Measurements from ENCODE around the gene LGALS8. TPM values are rescaled to one million over a fixed set of nuclear protein-coding genes. Genes with fewer than 3 reads are reported as not detected.

Gene LGALS8
- total RNA-seq, 1 donor from 2014 or later = 38.5 TPM

DNA sequence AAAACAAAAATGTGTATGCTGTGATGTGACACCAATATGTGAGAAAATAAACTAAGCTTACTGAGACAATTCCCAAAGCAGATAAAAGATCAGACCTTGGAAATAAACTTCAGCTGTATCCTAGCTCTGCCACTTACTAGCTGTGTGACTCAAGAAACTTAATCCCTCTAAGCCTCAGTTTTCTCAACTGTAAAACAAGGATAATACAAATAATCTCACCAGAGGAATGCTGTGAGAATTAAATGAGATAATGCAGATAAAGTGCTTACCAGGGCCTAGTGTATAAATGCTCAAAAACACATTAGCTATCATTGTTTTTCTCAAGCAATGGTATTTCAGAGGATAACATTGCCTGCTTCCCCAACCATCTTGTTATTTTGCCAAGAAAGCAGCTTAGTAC lies 78.4 kb downstream of the LGALS8 start:
- DNase-seq = no peak

Other genes with a start within 250 kb of the LGALS8 start
- gene ERO1B, start 242.0 kb upstream of the LGALS8 start, total RNA-seq = 5.5 TPM
- gene EDARADD, start 129.7 kb upstream of the LGALS8 start, total RNA-seq = 1.4 TPM
- 34.0 TPM for gene HEATR1, start 80.5 kb downstream of the LGALS8 start, total RNA-seq
- 1,156 TPM for gene ACTN2, start 162.5 kb downstream of the LGALS8 start, total RNA-seq